HepG2 (cell line): ENCODE results near the gene IDUA.

Experiments
- ATF5 ChIP-seq: sonication (generic); formaldehyde crosslinking; IDR thresholded peaks from 2 replicates; pipeline ENCODE4 v1.4.0; 2020; ENCODE audit warnings: mild to moderate bottlenecking, low read depth, missing genetic modification reagents
- CTCF ChIP-seq: sonication (generic); formaldehyde crosslinking; IDR thresholded peaks from 2 replicates; pipeline ENCODE4 v1.5.0; 2020; ENCODE audit warnings: mild to moderate bottlenecking, missing genetic modification reagents, moderate library complexity
- FOXP1 ChIP-seq, 2 experiments: fragments of 450-650 bp in 1 of 2; IDR thresholded peaks; 2 replicates each; pipeline ENCODE4 v1.6.1; 2017 to 2018; ENCODE audit warnings: antibody characterized with exemption in 1 of 2
- MIXL1 ChIP-seq: IDR thresholded peaks from 2 replicates; pipeline ENCODE4 v1.6.1; 2016
- MYNN ChIP-seq: sonication (generic); formaldehyde crosslinking; IDR thresholded peaks from 2 replicates; pipeline ENCODE4 v1.4.0; 2020; ENCODE audit warnings: mild to moderate bottlenecking, low read depth, missing genetic modification reagents
- POLR2AphosphoS5 ChIP-seq: IDR thresholded peaks from 2 replicates; pipeline ENCODE4 v1.6.1; 2012; ENCODE audit warnings: low read depth, low read length
- ZC3H4 ChIP-seq: sonication (generic); formaldehyde crosslinking; IDR thresholded peaks from 2 replicates; pipeline ENCODE4 v1.4.0; 2020; ENCODE audit warnings: missing genetic modification reagents, borderline replicate concordance
- ZNF446 ChIP-seq: sonication (generic); formaldehyde crosslinking; IDR thresholded peaks from 2 replicates; pipeline ENCODE4 v1.5.0; 2020; ENCODE audit warnings: mild to moderate bottlenecking, missing genetic modification reagents

GRCh38 chr4:1051472-1051871, 64.6 kb downstream of the IDUA start:
- TF ChIP-seq MYNN (CRISPR knock-in tag) (no peak), CTCF (no peak), ZC3H4 (no peak), ZNF446 (CRISPR knock-in tag) (no peak), ATF5 (CRISPR knock-in tag) (no peak), POLR2AphosphoS5 (no peak), MIXL1 (CRISPR knock-in tag) (no peak), FOXP1 (IDR thresholded peaks at IDR 0.05) (no peak), FOXP1 (CRISPR knock-in tag; IDR thresholded peaks at IDR 0.05) (no peak)
